GM19025 (cell line): ENCODE measurements around the gene ACBD4.

ENCODE experiments used
- ATAC-seq: cut with Tn5 transposase; IDR thresholded peaks from one replicate; pipeline ENCODE4 v1.9.1; 2021; ENCODE audit warnings: mild to moderate bottlenecking, low read depth, moderate library complexity; ENCODE audit not compliant: unreplicated experiment

Gene ACBD4

GRCh38 chr17:45104029-45104428, 31.5 kb upstream of the ACBD4 start:
- ATAC-seq, result no peak

- no peak for ATAC-seq
Observed at GRCh38 chr17:45104497-45104896, 31.0 kb upstream of the ACBD4 start.

DNA sequence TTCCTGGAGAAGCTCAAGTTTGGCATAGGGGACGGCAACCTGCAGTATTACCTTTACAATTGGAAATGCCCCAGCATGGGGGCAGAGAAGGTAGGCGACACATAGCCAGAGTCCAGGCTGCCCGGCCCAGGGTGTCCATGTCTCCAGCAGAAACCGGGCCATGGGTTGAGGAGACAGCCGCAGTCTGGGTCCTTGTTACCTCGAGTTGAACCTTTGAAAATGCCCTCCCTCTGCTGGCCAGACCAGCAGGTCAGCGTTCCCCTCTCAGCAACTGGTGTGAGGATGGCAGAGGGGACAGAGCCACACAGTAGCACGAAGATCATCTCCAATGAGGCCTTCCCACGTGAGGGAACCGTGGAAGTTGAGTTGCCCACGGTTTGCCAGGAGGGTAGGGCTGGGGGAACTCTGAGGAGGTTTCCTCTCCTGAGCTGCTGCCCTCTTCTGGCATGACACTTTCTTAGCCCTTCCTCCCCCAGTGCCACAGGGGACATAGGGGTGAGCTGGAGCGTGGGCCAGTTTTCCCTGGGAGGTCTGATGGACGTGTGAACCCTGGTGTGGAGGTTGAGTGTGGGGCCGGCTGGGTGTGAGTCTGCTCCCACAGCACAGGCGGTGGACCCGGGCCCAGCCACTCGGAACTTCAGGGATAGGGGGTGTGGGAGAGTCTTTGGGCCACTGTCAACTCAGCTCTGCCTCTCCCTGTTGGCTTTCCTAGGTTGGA, 30.4 kb upstream of the ACBD4 start:
- no peak for ATAC-seq

- no peak for ATAC-seq
Observed at GRCh38 chr17:45106096-45106495, 29.4 kb upstream of the ACBD4 start.

DNA sequence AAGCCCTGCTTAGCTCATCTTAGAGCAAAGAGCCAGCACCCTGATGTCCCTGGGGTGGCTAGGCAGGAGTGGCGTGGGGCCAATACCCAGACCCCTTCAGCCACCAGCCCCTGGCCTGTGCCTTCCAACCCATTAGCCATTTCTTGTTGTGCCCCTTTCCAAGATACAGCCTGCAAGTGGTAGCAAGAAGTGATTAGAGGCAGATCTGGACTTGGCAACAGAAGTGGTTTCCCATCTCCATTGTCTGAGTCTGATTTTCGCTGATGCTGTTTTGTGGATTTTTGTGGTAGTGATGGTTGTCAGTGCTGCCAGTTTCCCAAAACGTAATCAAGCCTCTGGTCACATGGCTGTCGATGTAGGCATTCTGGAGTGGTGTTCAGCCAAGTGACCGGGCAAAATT, 28.9 kb upstream of the ACBD4 start:
- ATAC-seq, result no peak

GRCh38 chr17:45107293-45108010, 28.0 kb upstream of the ACBD4 start:
- ATAC-seq, result no peak

- no peak for ATAC-seq
Observed at GRCh38 chr17:45108051-45108450, 27.4 kb upstream of the ACBD4 start.

DNA sequence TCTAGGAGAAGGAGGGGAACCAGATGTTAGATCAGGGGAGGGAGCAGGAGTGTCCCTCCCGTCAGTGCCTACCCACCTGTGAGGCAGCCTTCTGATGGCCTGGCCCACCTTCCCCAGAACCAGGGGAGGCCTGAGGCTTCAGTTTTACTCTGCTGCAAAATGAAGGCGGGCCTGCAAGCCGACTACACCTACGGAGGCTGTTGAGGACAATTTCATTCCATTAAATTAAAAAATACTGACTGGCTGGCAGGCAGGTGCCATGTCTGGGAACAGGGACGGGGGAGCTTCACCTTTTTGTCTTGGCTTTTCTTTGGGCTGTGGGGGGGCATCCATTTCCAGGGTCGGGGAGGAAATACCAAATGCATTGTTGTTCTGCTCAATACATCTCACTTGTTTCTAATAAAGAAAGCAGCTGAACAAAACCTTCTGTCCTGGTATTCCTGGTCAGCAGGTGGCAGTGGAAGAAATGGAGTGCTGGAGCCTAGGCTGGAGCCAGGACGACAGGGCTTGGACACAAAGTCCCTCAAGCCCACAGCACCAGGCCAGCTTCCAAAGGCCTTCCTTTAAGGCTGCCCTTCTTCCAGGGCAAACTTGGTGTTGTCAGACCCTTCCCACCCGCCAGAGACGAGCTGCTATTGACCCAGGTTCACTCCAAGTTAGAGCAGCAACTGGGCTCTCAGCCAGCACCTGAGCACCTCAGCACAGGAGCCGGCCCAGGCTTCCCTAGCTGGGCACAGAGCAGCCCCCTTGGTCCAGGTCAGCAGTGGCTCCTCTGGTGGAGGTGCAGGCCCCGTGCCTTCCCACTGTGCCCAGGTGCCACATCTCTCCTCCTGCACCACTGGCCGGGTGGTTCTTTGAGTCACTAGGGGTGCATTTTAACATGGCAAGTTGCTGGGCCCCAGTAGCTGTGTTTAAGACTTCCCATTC, 26.6 kb upstream of the ACBD4 start:
- no peak for ATAC-seq

DNA sequence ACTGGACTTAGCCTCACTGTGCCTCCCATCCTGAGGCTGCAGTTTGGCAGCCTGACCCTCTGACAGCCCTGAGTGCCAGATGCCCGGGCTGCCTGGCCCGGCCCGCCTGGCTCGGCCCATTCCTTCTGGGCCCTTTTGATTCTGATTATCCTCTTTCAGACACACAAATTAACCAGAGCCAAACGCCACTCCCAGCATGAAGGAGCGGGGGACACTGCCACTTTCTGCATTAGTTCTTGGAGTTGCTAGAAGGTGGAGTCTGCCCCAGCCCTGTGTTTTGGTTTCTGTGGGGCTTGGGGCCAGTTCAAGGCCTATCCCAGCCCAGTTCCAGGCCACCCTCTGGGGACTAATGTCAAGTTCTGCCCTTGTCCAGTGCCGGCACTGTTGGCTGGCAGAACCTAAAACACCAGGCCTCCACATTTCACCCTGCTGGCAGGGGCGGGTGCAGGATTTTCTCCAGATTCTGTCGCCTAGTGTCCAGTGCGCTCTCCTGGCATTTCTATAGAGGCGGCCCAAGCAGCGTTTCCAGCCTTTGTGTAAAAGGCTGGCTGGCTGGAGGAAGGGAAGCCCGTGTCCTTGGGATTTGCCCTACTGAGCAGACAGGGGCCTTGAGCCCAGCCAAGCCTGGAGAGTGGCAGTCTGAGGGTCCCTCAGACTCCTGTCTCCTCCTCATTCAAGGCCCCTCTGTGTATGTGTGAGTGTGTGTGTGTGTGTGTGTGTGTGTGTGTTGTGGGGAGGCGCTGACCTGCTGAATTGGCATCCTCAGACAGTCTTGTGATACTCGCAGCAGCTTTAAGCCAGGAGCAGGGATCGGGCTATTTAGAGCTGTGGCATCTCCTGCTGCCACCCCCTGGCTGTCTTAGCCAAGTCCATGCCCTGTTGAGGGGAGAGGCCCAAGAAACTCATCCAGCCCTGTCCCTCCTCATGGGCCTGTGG, 24.5 kb upstream of the ACBD4 start:
- no peak for ATAC-seq

DNA sequence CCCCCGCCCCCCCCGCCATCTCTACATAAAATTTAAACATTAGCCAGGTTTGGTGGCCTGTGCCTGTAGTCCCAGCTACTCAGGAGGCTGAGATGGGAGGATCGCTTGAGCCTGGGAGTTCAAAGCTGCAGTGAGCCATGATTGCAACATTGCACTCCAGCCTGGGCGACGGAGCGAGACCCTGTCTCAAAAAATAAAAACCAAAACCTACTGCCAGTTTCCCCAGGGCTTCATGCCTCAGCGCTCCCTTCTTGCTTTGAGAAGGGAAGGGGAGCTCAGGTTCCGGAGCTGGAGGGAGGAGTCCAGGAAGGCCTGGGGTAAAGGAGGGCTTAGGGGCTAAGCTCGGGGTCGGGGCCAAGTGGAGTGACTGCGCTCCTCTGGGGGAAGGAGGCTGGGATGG, 23.6 kb upstream of the ACBD4 start:
- no peak for ATAC-seq

DNA sequence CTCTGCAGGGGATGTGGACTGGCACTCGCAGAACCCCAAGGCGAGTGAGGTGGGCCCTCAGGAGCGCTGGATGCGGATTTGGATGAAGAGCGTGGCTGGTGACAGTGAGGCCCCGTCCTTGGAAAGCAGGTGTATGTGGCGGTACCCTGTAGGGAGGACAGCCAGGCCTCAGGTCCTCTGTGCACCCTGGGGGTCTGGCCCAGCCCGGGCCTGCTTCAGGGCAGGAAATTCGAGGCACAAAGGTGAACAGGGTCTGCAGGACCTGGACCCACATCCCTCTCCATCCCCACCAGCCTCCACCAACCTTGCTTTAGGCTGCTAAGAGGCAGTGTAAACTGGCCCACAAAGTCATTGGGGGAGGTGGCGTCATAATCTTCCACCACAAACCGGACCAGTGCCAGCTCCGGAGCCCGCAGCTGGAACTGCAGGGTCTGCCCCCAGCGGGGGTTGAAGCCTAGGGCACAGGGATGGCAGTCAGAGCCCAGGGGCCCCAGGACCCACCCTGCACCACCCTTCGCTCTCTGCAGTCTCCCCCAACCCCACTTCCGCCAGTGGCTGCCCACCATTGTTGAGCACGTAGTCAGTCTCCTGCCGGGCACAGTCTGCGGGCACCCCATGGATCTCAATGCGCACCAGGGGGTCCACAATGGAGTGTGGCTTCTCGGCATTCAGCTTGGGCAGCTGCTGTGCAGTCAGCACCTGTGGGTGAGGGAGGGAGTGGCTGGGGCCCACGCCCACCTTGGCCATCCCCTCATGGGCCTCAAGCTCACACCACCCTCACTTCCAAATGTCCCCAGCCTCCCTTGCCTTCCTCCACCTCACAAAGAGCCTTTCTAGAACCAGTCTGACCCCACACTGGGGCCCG, 22.7 kb upstream of the ACBD4 start:
- ATAC-seq, result no peak

- no peak for ATAC-seq
Observed at GRCh38 chr17:45113424-45113754, 22.1 kb upstream of the ACBD4 start.

- ATAC-seq, result no peak
Observed at GRCh38 chr17:45114117-45114932, 21.2 kb upstream of the ACBD4 start.

DNA sequence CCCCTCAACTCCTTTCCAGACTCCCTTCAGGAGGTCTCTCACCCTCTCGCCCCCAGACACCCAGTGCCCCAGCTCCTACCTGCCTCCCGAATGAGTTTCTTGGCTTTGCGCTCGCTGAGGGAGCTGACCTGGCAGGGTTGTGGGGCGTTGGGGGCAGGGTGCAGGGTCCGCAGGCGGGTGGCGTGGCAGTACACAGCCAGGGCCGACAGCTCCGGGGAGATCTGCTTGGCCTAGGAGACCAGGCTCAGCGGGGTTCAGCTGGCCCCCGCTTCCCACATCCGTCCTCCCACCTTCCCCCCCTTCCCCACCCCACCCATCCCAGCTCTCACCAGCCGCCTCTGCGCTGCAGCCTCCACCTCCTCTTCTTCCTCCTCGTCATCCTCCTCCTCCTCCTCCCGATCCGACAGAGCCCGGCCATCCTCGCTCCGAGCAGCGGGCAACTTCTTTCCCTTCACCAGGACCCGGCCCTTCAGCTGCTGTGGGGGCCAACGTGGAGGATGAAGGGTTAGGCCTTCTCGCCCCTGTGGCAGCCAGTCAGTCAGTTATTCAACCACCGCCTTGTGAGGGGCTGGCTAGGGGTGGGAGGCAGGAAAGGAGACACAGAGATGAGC, 20.4 kb upstream of the ACBD4 start:
- no peak for ATAC-seq

DNA sequence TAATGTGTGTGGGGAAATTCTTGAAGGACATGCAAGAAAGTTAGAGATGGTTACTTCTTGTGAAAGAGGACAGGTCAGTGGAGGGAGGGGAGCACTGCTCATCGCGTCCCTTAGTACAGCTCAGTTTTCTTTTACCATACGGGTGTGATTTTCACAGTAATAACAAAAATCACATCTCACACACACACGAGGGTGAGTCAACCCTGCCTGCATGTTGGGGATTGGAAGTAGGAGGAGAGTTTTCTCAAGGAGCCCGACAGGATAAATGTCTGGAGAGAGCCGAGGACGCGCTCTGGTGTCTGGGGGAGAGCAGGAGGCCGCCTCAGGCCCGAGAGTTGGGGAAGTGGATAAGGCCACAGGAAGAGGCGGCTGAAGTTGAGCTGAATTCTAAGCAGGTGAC, 19.6 kb upstream of the ACBD4 start:
- ATAC-seq, result no peak

- ATAC-seq, result no peak
Observed at GRCh38 chr17:45116434-45117016, 19.0 kb upstream of the ACBD4 start.

DNA sequence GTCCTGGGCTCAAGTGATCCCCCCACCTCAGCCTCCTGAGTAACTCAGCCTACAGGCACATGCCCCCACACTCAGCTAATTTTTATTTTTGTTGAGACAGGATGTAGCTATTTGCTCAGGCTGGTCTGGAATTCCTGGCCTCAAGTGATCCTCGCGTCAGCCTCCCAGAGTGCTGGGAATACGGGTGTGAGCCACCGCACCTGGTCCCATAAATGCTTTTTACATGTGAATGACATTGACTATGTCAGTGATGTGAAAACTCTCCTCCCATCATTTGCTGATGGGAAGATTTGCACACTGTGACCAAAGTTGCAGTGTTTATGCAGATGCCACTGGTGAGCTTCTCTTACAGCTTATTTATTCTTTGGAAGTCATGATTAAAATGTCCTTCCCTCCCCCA, 18.2 kb upstream of the ACBD4 start:
- no peak for ATAC-seq
